ENCODE data around the gene DARS1.

Gene DARS1

DNA sequence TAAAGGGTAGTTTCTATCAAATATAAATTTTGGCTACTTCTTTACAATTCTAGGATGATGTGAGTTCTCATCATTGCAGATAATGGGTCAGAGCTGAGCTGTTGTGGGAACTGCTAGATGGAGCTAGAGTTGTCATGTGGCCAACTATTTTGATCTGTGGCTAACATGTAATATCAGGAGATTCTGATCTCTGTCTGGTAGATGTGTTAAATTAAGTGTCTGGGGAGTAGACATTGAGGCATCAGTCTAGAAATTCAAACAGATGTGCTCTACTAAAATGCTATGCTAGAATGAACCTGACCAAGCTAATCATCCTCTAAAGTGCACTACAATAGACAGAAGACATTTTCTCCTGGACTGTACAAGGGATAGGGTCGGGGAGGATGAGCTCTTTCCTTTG lies 30.3 kb upstream of the DARS1 start:
- no peak for DNase-seq (ENCODE audit: low read depth)

DNA sequence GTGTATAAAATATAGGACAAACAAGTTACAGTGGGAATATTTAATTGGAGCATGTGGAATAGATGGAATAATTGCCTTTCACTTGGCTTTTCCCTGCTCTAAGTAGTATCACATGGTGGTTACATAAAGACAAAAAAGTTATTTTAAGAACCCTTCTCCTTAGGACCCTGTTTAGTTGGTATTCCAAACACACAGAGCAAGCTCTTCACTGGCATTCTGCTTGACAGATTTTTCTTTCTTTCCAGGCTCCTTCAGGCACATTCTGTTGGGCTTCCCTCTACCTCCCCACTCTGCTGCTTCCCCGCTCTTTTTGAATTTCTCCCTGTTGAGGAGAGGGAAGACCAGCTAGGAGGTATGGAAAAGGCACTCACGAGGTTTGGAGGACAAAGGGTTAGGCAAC lies 29.0 kb upstream of the DARS1 start:
- no peak for DNase-seq (ENCODE audit: low read depth)

DNA sequence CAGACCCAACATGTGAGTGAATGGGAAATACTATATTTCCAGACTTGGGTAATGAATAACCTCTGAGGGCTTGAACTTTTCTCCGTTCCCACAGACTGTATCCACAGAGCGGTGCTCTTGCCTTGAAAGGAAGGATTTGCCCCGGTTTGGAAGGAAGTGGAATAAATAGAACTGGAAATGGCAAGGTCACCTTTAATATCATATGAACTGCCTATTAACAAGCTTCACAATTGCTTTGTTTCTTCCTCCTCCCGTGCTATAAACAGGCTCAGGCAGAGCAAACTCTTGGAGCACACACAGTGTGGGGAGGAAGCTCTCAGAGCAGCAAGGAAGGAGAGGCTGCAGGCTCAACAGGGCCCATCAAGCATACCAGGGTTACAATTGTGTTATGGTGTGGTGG lies 28.5 kb upstream of the DARS1 start:
- no peak for DNase-seq (ENCODE audit: low read depth)

DNA sequence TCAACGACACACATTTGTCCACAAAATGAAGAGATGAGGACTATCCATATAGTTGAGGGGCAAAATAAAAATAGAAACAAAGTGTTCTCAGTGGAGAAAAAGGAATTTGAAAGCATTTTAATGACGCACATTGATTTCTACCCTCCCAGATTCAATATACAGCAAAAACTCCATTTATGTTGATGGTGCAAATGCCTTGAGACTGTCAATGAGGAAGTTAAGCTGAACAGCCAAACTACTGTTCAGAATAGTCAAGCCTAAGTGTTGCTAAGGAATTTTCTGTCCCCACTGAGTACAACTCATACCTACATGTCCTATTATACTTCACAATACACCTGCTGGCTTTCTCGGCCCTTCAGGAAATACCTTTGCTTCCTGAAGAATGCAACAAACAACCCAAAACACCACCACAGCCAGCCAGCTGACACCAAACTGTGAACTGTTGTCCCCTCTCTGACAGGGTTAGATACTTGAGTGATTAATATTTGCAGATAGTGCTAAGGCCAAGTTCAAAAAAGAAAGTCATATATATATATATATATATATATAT lies 27.8 kb upstream of the DARS1 start:
- DNase-seq (ENCODE audit: low read depth), result no peak

DNA sequence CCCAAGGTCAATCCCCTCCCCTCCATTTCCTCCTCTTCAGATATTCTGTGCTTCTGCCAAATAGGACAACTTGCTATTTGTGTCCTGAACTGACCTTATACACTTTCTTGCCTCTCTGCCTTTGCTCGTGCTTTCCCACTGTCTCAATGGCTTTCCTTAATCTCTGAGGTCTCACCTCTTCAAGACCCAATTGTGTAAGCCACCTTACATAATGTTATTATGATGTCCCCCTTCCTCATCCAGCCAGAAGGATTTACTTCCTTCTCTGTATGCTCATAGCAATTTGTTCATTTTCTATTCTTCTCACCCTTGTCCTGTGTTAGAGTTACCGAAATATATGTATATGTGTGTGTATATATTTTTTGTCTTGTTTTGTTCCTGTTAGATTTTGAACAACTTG lies 26.9 kb upstream of the DARS1 start:
- no peak for DNase-seq (ENCODE audit: low read depth)

DNA sequence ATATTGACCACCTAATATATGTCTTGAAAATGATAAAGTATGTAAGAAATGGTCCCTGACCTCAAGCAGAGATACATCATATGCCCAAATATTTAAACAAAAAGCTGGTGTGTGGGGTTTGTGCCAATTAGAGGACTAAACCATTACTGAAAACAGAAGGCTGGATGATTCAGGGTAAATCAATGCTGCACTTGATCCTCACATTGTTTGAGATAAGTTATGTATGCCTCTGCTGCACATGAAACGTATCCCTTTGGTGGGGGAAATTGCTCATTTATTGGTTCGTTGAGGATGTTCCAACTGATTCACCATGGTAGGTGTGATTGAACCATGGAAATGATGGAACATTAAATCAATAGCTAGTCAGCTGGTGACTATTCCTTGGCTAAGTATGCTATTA lies 24.7 kb upstream of the DARS1 start:
- DNase-seq (ENCODE audit: low read depth), result peak; percentile 18

DNA sequence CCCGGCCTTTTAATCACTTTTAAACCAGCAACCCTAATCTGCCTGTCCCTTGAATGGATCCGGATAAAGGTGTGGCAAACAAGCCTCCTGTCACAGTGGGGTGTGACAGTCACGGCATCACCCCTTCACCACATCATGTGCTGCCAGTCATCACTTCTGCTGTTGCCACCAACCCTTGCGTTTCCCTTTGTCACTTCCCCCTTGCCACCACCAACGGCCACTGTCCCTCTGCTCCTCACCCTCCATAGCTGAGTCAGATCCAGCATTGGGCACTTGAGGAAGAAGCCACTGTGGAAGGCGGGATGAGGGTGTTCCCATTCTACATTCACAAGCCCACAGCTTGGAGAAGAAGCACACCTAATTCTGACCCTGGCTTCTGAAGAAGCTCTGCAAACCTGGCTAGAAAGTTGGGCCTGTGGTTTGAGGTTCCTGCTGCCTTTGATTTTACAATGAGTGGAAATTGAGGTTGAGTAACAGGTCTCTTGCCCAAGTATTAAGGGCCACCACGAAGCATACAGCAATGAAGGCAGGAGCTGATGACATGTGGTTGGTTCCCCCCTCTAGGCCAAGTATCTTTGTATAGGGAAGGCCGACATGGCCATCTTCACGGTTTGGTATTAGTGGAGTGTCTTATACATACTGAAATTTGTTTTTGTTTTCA lies 22.9 kb upstream of the DARS1 start:
- DNase-seq (ENCODE audit: low read depth), result no peak

DNA sequence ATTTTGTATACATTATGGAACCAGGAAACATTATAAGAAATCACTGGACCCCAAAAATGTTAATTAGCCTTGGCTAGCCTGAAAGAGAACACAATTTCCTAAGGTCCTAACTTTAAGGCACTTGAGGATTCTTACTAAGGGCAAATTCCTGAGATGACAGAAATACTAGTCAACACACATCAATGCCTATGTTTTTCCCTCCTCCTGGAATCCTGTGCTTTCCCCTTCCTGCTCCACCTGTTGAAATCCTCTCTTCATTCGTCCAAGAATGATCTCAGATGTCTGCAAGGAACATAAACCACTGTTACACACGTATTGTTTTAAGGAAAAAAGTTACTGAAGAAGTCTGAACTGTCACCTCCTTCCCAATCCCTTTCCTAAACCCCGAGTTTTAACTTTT lies 21.2 kb upstream of the DARS1 start:
- no peak for DNase-seq (ENCODE audit: low read depth)

DNA sequence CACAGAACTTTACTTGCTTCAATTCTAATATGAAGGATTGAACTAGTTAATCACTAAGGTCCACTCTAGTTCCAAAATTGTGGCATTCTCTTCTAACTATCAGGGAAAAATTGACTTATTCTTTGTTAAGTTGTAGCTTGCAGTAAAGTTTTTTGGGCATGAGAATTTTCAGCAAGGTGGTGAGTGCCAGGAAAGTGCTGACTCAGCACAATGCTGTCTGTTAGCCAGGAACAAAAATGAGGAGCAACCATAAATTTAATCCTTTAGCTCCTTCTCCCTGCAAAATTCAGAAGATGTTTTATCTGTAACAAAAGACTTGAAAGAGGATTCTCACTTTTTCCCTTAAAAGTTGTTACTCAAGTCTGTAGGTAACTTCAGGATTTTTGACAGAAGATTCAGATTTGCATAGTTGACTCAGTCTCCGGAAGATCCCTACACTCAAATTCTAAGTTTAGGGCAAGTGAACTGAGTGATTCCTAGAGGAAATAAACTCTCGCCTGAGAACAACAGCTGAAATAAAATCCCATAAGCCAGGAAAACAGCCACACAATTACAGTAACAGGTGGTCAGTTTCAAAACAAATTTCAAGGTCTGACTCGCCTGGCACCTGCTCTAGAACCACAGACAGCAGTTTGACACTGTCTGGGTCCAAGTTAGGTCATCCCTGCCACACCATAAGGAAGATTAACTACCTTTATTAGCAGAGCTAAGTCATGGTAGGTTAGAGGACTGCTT lies 20.2 kb upstream of the DARS1 start:
- no peak for DNase-seq (ENCODE audit: low read depth)

DNA sequence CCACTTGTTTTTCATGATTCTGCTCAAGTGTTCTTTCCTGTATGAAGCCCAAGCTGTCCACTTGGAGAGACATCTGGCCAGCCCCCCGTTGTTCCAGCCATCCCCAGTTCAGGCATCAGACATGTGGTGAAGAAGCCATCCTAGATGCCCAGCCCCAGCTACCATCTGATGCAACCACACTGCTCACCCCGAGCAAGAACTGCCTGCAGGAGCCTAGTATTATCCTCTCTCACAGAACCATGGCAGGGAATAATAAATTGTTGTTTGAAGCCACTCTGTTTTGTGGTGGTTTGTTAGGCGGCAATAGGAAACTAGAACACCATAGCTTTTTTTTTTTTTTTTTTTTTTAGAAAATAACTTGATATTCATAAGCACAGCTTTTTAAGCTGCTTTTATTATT lies 19.5 kb upstream of the DARS1 start:
- DNase-seq (ENCODE audit: low read depth), result no peak

DNA sequence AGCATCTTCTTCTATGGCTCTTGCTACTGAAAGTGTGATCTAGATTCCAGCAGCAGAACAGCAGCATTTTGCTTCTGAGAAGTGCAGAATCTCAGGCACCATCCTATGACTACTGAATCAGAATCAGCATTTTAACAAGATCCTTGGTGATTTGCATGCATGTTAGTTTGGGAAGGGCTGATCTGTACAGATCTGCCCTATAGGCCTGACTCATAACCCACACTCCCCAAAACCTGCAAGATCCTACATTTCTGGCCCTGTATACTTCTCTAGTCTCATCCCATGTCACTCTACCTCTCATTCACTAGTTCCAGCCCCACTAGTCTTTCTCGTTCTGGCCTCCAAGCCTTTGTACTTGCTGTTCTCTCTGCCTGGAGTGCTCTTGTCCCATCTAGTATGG lies 15.7 kb upstream of the DARS1 start:
- no peak for DNase-seq (ENCODE audit: low read depth)

DNA sequence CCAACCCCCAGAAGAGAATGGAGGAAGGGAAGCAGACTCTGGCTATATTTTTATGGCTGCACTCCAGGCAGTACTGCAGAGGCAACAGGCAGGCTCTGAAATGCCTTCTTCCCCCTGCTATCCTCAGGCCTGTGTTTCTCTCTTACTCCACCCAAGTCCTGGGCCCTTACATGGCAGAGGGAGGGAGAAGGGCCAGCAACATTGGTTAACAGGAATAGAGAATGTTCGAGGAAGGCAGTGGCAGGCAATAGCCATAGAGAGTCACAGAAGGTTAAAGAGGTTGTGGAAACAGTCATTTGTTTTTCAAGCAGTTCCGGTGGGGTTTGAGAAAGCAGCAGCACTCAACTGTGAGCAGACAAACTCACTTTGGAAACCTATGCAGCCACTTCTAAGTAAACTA lies 15.1 kb upstream of the DARS1 start:
- DNase-seq (ENCODE audit: low read depth), result no peak

DNA sequence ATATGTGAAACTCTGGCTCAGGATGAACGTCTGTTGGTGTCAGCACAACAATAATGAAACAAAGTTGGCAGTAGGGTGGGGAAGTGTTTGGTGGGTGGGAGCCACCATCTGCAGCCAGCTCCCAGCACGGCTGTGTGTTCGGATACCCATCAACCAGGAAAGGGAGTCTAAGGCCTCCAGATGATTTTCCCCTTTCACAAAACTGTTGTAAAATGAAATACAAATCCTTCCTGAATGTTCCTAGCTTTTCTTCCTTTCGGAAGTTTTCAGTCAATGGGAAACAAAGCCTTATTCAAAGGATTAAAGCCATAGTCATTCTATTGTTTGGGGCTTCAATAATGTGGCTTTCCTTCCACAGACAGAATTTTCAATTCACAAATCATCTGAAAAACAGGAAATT lies 14.5 kb upstream of the DARS1 start:
- DNase-seq (ENCODE audit: low read depth), result no peak

DNA sequence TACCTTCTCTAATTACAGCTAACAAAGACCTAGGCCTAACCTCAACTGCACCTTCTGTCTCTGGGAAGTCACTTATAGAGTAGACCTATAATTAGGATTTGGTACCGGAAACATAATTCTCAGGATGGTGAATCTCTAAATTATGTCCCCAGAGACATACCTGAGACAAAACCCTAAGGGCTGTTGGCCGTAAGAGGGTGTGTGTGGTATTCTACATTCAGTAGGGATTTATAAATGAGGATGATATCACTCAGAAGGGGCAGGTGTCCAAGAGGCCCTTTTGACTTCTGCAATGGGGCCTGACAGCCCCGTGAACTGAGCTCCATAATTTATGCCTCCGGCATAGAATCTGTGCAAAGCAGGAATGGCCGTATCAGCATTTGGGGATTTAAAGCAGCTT lies 13.5 kb upstream of the DARS1 start:
- DNase-seq (ENCODE audit: low read depth), result no peak

DNA sequence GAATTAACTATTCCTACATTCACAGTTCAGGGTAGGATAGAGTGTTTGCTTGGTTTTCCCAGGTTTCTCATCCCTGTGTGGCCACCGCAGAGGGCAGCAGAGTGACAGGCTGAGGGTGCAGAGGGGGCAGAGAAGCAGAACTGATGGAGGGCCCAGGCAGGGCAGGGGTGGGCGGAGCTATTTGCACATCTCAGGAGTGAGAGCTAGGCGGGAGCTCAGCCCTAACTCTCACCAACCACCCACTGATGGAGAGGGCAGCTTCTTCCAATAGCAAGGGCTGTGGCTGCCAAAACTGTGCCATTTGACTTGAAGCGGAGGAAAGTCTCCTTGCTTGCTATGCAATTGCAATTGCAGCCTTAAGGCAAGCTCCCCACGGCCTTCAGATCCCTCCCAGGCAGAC lies 12.0 kb upstream of the DARS1 start:
- no peak for DNase-seq (ENCODE audit: low read depth)

DNA sequence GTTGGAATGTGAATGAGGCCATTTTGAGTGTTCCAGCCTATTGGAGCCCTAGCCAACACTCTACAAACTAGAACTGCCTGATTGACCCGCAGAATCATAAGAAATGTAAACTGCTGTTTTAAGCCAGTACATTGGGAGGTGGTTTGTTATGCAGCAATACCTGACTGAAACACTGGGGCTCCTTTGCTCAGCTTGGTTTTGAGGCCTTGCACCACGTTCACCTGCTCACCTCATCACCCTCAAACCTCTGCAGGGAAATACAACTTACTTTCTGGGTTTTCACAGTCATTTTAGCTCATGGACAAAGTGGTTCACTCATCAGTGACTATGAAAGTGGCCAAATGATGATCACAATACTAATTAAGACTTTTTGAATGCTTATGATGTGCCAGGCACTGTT lies 10.9 kb upstream of the DARS1 start:
- DNase-seq (ENCODE audit: low read depth), result no peak

DNA sequence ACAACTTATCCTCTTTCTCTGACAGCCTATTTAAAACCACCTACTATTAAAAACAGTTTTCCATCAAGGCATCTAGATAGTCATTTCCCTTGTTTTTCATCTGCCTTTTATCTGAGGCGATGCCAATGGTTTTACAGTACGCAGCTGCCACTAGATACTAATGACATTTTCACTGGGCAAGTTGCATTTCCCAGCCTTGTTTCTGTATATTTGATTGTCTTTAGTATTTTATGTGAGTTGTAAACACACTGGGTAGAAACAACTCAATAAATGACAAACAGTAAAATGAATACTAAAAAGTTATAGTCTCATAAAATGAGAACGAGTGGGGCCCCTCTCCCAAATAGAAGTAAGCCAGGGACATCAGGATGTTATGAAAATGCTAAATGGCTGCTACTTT lies 8.9 kb upstream of the DARS1 start:
- no peak for DNase-seq (ENCODE audit: low read depth)

DNA sequence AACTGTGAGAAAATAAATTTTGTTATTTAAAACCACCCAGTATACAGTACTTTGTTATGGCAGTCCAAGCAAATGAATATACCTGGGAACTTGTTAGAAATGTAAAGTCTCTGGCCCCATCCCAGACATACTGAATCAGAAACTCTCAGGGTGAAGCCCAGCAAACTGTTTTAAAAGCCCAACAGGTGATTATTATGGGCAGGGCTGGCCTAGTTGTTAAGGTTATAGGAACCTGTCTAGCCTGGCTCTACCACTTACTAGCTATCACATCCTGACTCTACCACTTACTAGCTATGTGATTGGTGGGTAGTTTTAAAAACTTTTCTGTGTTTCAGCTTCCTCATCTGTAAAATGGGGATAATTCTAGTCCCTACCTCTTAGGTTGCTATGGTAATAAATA lies 8.0 kb upstream of the DARS1 start:
- DNase-seq (ENCODE audit: low read depth), result no peak

DNA sequence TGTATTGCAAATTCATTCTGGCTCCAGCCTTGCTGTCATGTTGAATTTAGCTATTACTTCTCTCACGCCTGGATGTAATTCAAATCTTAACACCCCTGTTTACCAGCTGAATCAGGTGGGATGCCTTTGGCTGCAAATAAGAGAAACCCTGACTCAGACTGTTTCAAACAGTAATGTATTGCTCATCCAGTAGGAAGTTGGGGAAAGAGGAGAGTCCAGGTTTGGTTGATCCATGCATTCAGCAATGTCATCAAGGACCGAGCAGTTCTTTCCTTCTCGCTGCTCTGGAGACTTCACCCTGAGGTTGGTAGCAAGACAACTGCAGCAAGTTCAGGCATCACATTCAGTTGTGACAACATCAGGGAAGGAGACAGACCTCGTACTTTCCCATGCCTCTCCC lies 6.4 kb upstream of the DARS1 start:
- no peak for DNase-seq (ENCODE audit: low read depth)

DNA sequence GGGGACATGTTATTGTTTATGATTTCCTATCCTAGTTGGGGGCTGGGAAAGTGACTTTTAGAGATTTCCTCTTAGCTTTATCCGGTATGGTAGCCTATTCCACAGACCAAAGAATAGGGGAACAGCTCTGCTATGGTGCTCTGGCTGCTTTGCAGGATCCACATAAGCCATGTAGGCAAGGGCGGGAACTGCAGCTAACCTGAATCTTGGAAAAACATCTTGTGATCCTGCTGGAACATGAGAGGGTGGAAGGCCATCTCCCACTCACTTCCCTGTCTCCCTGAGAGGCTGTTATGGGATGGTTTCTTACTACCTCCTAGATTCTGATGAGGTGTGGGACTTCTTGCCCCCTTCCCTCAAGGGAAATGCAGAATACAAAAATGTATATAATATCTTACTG lies 2.0 kb upstream of the DARS1 start:
- no peak for DNase-seq (ENCODE audit: low read depth)

DNA sequence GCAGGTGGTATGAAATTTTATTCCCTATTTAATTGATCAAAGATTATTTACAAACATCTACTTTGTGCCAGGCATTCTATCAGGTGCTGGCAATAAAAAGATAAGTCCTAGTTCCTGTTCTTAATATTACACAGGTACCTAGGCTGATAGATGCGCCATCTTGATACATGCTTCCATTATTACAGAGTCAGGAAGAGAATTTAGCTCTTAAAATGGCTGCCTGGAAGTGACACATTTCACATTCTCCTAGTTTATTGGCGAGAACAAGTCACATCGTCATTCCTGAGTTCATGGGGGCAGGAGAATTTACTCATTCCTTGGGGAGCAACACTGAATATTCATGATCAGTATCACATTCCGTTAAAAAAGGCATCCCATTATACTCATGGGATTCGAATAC lies 1.1 kb upstream of the DARS1 start:
- no peak for DNase-seq (ENCODE audit: low read depth)

DNA sequence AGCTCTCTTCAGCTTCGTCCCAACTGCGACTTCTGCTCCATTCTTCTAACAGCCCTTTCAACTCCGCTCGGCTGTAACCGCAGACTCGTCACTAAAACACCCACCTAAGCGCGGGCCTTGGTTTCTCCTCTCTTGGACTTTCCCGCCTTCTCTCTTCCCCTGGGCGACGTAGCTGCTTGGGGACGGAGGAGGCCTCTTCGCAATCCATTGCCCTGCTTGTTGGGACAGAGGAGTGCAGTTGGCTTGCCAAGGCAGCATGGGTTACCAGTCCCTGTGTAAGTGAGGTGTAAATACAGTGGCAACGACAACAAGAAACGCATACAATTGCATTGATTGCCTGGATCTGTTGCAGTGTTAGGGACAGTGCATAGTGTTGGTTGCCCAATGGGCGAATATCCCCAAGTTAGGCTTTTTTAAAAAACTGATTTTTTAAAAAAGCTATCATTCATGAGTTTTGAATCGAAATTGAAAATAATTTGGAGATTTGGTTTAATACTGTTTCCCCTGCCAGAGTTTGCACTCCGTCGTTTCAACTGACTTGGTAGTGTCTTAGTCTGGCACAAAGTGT lies 484 bp upstream of the DARS1 start:
- DNase-seq (ENCODE audit: low read depth), result no peak

DNA sequence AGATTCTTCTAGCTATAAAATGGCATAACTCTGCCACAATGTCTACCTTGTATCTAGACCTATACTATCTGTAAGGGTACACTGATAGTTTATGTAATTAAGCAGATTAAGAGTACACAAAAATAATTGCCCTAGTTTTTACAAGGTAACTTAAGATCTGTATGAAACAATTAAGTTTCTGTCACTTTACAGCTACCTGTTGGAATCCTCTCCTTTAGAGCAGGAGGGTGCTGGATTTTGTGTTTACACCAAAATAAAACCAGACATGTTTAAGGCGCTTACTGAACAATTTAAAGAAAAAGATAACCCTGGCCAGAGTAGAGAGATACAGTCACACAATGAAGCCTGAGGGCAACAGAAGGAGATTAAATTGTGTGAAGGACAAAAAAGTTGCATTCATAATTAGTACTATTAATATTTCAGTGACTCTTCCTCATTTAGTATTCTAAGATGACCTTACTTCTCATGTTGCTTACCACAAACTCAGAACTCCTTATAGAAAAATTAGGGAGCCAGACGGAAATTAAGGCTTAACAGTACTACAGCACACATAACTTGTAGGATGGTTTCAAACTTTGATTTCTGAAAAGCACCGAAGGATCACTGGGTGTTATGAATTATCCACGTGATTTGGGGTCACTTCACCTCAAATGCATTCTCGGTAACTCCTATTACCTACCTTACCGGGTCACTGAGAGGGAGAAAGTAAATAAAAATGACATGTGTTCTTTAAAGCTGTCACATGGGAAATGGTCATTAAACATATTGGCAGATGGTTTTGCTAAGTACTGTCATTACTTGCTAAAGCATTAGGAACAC lies 1.0 kb downstream of the DARS1 start:
- no peak for DNase-seq (ENCODE audit: low read depth)
